Measurements from ENCODE around the gene FAM83G.

FAM83G gene

GRCh38 chr17:18988546-18989173, 15.9 kb downstream of the FAM83G start:
- Histone ChIP-seq H2BK12ac (ENCODE audit: low read length) (no peak overlapping the region), H2AFZ (ENCODE audit: low read length) (no peak overlapping the region), H3K18ac (ENCODE audit: low read length) (peak overlapping the region; percentile 64), H3K4me2 (ENCODE audit: insufficient read depth, low read length, poor library complexity, severe bottlenecking) (no peak overlapping the region), H3K4me1 (ENCODE audit: control insufficient read depth in 2 of 2, insufficient read depth in 1 of 2, low read depth in 1 of 2, low read length in 2 of 2) (no peaks in the 10 kb centered on the region), H3K79me1 (ENCODE audit: low read depth, low read length) (peaks cover 25% of the 10 kb centered on the region), H3K36me3 (replicated peaks in 1 of 2; ENCODE audit: control insufficient read depth in 2 of 2, insufficient read depth in 2 of 2, low read length in 2 of 2) (peaks cover 0 to 14% of the 10 kb centered on the region in 2 donors), H2BK120ac (ENCODE audit: low read depth, low read length) (no peak overlapping the region), H3K9ac (ENCODE audit: low read depth, low read length, poor library complexity) (no peak overlapping the region), H3K23ac (ENCODE audit: low read depth, low read length, poor library complexity) (peak overlapping the region; percentile 55), H4K8ac (ENCODE audit: low read depth, low read length) (no peak overlapping the region), H3K4ac (ENCODE audit: low read length) (no peak overlapping the region), H3K4me3 (ENCODE audit: low read length in 2 of 2) (no peak overlapping the region), H2BK15ac (ENCODE audit: low read length) (no peak overlapping the region), H2BK5ac (ENCODE audit: low read length) (peak overlapping the region; percentile 19), H2AK5ac (ENCODE audit: low read depth, low read length) (peak overlapping the region; percentile 46), H3K14ac (ENCODE audit: low read length) (peak overlapping the region; percentile 57), H3K27me3 (ENCODE audit: control insufficient read depth in 3 of 3, insufficient read depth in 3 of 3, low read depth in 1 of 3, low read length in 3 of 3) (peaks cover 0 to 13% (median 0%) of the 10 kb centered on the region in 3 experiments), H4K91ac (ENCODE audit: low read depth, low read length, poor library complexity) (no peak overlapping the region), H3K27ac (replicated peaks; ENCODE audit: low read length) (no peak overlapping the region), H3K9me3 (replicated peaks in 1 of 2; ENCODE audit: control insufficient read depth in 2 of 2, insufficient read depth in 1 of 2, low read depth in 1 of 2, low read length in 2 of 2) (no peaks in the 10 kb centered on the region)
- WGBS, 2 donors (ENCODE audit: extremely low coverage in 2 of 2, insufficient read length in 2 of 2, insufficient replicate concordance in 1 of 2): no CpG with 5 or more reads among the region's 9 CpGs
- no peak for DNase-seq (ENCODE audit: low spot score)

GRCh38 chr17:18987862-18988545, 16.6 kb downstream of the FAM83G start:
- H3K36me3 ChIP-seq (replicated peaks in 1 of 2; ENCODE audit: control insufficient read depth in 2 of 2, insufficient read depth in 2 of 2, low read length in 2 of 2): peaks cover 0 to 16% of the 10 kb centered on the region in 2 donors
- no peak overlapping the region for H2BK15ac ChIP-seq (ENCODE audit: low read length)
- H2BK5ac ChIP-seq (ENCODE audit: low read length): peak overlapping the region; percentile 19
- H2AFZ ChIP-seq (ENCODE audit: low read length): no peak overlapping the region
- no peak overlapping the region for H3K9ac ChIP-seq (ENCODE audit: low read depth, low read length, poor library complexity)
- no peak overlapping the region for H4K91ac ChIP-seq (ENCODE audit: low read depth, low read length, poor library complexity)
- H3K9me3 ChIP-seq (replicated peaks in 1 of 2; ENCODE audit: control insufficient read depth in 2 of 2, insufficient read depth in 1 of 2, low read depth in 1 of 2, low read length in 2 of 2): no peaks in the 10 kb centered on the region
- H3K23ac ChIP-seq (ENCODE audit: low read depth, low read length, poor library complexity): no peak overlapping the region
- no CpG with 5 or more reads among the region's 14 CpGs for WGBS, 2 donors (ENCODE audit: extremely low coverage in 2 of 2, insufficient read length in 2 of 2, insufficient replicate concordance in 1 of 2)
- DNase-seq (ENCODE audit: low spot score): no peak
- peaks cover 21% of the 10 kb centered on the region for H3K79me1 ChIP-seq (ENCODE audit: low read depth, low read length)
- H3K4me3 ChIP-seq (ENCODE audit: low read length in 2 of 2): no peak overlapping the region
- H3K27me3 ChIP-seq (ENCODE audit: control insufficient read depth in 3 of 3, insufficient read depth in 3 of 3, low read depth in 1 of 3, low read length in 3 of 3): peaks cover 0 to 10% (median 0%) of the 10 kb centered on the region in 3 experiments
- no peak overlapping the region for H2BK120ac ChIP-seq (ENCODE audit: low read depth, low read length)
- no peak overlapping the region for H3K4ac ChIP-seq (ENCODE audit: low read length)
- no peak overlapping the region for H3K18ac ChIP-seq (ENCODE audit: low read length)
- no peak overlapping the region for H2BK12ac ChIP-seq (ENCODE audit: low read length)
- H3K14ac ChIP-seq (ENCODE audit: low read length): peak overlapping the region; percentile 57
- H2AK5ac ChIP-seq (ENCODE audit: low read depth, low read length): no peak overlapping the region
- H3K27ac ChIP-seq (replicated peaks; ENCODE audit: low read length): no peak overlapping the region
- no peak overlapping the region for H4K8ac ChIP-seq (ENCODE audit: low read depth, low read length)
- H3K4me1 ChIP-seq (ENCODE audit: control insufficient read depth in 2 of 2, insufficient read depth in 1 of 2, low read depth in 1 of 2, low read length in 2 of 2): no peaks in the 10 kb centered on the region
- H3K4me2 ChIP-seq (ENCODE audit: insufficient read depth, low read length, poor library complexity, severe bottlenecking): no peak overlapping the region

- no peak overlapping the region for H3K4me2 ChIP-seq (ENCODE audit: insufficient read depth, low read length, poor library complexity, severe bottlenecking)
- no peak overlapping the region for H4K91ac ChIP-seq (ENCODE audit: low read depth, low read length, poor library complexity)
- DNase-seq (ENCODE audit: low spot score): no peak
- H3K9ac ChIP-seq (ENCODE audit: low read depth, low read length, poor library complexity): peak overlapping the region; percentile 70
- peaks cover 0 to 7% (median 0%) of the 10 kb centered on the region in 3 experiments for H3K27me3 ChIP-seq (ENCODE audit: control insufficient read depth in 3 of 3, insufficient read depth in 3 of 3, low read depth in 1 of 3, low read length in 3 of 3)
- H3K4ac ChIP-seq (ENCODE audit: low read length): no peak overlapping the region
- no peak overlapping the region for H3K18ac ChIP-seq (ENCODE audit: low read length)
- H3K4me1 ChIP-seq (ENCODE audit: control insufficient read depth in 2 of 2, insufficient read depth in 1 of 2, low read depth in 1 of 2, low read length in 2 of 2): peaks cover 0 to 7% of the 10 kb centered on the region in 2 donors
- H2AK5ac ChIP-seq (ENCODE audit: low read depth, low read length): no peak overlapping the region
- H4K8ac ChIP-seq (ENCODE audit: low read depth, low read length): no peak overlapping the region
- H3K27ac ChIP-seq (replicated peaks; ENCODE audit: low read length): no peak overlapping the region
- H3K4me3 ChIP-seq (ENCODE audit: low read length in 2 of 2): no peak overlapping the region
- H2BK120ac ChIP-seq (ENCODE audit: low read depth, low read length): no peak overlapping the region
- H3K9me3 ChIP-seq (replicated peaks in 1 of 2; ENCODE audit: control insufficient read depth in 2 of 2, insufficient read depth in 1 of 2, low read depth in 1 of 2, low read length in 2 of 2): no peaks in the 10 kb centered on the region
- no peak overlapping the region for H2BK12ac ChIP-seq (ENCODE audit: low read length)
- no peak overlapping the region for H2BK5ac ChIP-seq (ENCODE audit: low read length)
- H3K23ac ChIP-seq (ENCODE audit: low read depth, low read length, poor library complexity): no peak overlapping the region
- H3K79me1 ChIP-seq (ENCODE audit: low read depth, low read length): peaks cover 21% of the 10 kb centered on the region
- no peak overlapping the region for H2AFZ ChIP-seq (ENCODE audit: low read length)
- H3K36me3 ChIP-seq (replicated peaks in 1 of 2; ENCODE audit: control insufficient read depth in 2 of 2, insufficient read depth in 2 of 2, low read length in 2 of 2): peaks cover 0 to 16% of the 10 kb centered on the region in 2 donors
- no CpG with 5 or more reads among the region's 9 CpGs for WGBS, 2 donors (ENCODE audit: extremely low coverage in 2 of 2, insufficient read length in 2 of 2, insufficient replicate concordance in 1 of 2)
- H3K14ac ChIP-seq (ENCODE audit: low read length): no peak overlapping the region
- no peak overlapping the region for H2BK15ac ChIP-seq (ENCODE audit: low read length)
These were observed 17.3 kb downstream of the FAM83G start for GRCh38 chr17:18987230-18987610.

GRCh38 chr17:18986541-18987229, 17.9 kb downstream of the FAM83G start:
- Histone ChIP-seq H3K4me1 (ENCODE audit: control insufficient read depth in 2 of 2, insufficient read depth in 1 of 2, low read depth in 1 of 2, low read length in 2 of 2) (peaks cover 4 to 12% of the 10 kb centered on the region in 2 donors), H2AK5ac (ENCODE audit: low read depth, low read length) (no peak overlapping the region)

More at GRCh38 chr17:18986541-18987229, 17.9 kb downstream of the FAM83G start:
- Histone ChIP-seq H3K4me3 (ENCODE audit: low read length in 2 of 2) (no peak overlapping the region), H3K4me2 (ENCODE audit: insufficient read depth, low read length, poor library complexity, severe bottlenecking) (no peak overlapping the region), H2BK12ac (ENCODE audit: low read length) (no peak overlapping the region), H3K4ac (ENCODE audit: low read length) (no peak overlapping the region), H4K8ac (ENCODE audit: low read depth, low read length) (no peak overlapping the region), H4K91ac (ENCODE audit: low read depth, low read length, poor library complexity) (no peak overlapping the region), H3K27ac (replicated peaks; ENCODE audit: low read length) (no peak overlapping the region), H3K18ac (ENCODE audit: low read length) (no peak overlapping the region), H3K9ac (ENCODE audit: low read depth, low read length, poor library complexity) (no peak overlapping the region), H3K36me3 (replicated peaks in 1 of 2; ENCODE audit: control insufficient read depth in 2 of 2, insufficient read depth in 2 of 2, low read length in 2 of 2) (peaks cover 0 to 16% of the 10 kb centered on the region in 2 donors), H2BK120ac (ENCODE audit: low read depth, low read length) (no peak overlapping the region), H3K27me3 (ENCODE audit: control insufficient read depth in 3 of 3, insufficient read depth in 3 of 3, low read depth in 1 of 3, low read length in 3 of 3) (peaks cover 0 to 7% (median 0%) of the 10 kb centered on the region in 3 experiments), H2BK15ac (ENCODE audit: low read length) (no peak overlapping the region), H2BK5ac (ENCODE audit: low read length) (no peak overlapping the region), H3K79me1 (ENCODE audit: low read depth, low read length) (peaks cover 17% of the 10 kb centered on the region), H3K9me3 (replicated peaks in 1 of 2; ENCODE audit: control insufficient read depth in 2 of 2, insufficient read depth in 1 of 2, low read depth in 1 of 2, low read length in 2 of 2) (no peaks in the 10 kb centered on the region), H3K23ac (ENCODE audit: low read depth, low read length, poor library complexity) (no peak overlapping the region), H3K14ac (ENCODE audit: low read length) (peak overlapping the region; percentile 82), H2AFZ (ENCODE audit: low read length) (peak overlapping the region; percentile 35)
- no CpG with 5 or more reads among the region's 21 CpGs for WGBS, 2 donors (ENCODE audit: extremely low coverage in 2 of 2, insufficient read length in 2 of 2, insufficient replicate concordance in 1 of 2)
- no peak for DNase-seq (ENCODE audit: low spot score)
